ENCODE data around the gene GXYLT1. TPM values are rescaled to one million over a fixed set of nuclear protein-coding genes. Genes with fewer than 3 reads are reported as not detected.
"Not testable (repeated sequence)": the region's sequence is repeated elsewhere in the genome, so short reads cannot be mapped to it uniquely, and the experiment has no call there.

GXYLT1 gene
- total RNA-seq, 1 donor from 2014 or later: 19.5 TPM

DNA sequence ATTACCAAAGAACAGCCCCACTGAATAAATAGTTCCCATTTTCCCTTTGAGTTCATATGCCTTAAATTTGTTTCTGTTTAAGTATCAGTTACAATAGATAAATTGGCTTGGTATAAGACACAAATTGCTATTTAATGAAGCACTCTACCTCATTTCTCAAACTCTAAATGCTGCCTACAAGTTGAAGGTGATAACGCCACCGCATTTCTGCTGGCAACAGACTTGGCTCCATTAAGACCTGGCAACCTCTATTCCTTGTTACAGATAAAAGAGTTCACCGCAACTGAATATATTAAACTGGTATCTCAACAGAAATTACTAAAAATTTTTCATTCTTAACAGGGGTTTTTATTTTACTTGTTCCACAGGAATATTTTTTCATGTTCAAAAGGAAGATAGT is 35.6 kb downstream of the GXYLT1 start:
- intact Hi-C loops (cut with DNase I): no loop called here
- ATAC-seq: no peak

DNA sequence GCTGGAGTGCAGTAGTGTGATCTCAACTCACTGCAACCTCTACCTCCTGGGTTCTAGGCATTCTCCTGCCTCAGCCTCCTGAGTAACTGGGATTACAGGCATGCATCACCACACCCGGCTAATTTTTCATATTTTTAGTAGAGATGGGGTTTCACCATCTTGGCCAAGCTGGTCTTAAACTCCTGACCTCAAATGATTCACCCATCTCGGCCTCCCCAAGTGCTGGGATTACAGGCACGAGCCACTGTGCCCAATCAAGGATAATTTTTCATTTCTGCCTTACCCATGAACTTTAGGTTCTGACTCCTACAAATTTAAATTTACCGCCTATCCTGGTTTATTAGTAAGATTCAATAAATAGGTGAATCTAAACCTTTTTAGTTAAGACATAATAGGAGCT is 37.9 kb downstream of the GXYLT1 start:
- ATAC-seq; intact Hi-C loops (cut with DNase I); DNase-seq (ENCODE audit: low spot score): not testable (repeated sequence)

More for the DNA sequence above, 35.6 kb downstream of the GXYLT1 start:
- no peak for DNase-seq (ENCODE audit: low spot score)

DNA sequence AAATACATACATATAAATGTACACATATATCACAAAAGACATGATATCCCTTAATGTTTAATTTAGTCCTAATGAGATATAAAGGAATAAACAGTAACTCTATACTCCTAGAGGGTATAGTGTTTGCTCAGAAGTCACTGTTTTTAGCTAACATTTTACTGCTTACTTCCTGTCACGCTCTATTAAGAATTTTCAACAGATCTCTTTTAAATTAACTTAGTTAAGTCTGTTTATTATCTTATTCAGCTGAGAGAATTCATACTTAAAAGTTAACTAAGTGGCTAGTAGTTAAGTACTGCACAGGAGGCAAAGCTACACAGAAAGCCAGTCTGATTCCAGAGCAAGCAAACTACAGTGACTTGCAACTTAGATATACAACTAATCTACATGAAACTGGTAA is 39.9 kb downstream of the GXYLT1 start:
- ATAC-seq (no peak), DNase-seq (ENCODE audit: low spot score) (no peak)
- intact Hi-C loops (cut with DNase I): no loop called here

DNA sequence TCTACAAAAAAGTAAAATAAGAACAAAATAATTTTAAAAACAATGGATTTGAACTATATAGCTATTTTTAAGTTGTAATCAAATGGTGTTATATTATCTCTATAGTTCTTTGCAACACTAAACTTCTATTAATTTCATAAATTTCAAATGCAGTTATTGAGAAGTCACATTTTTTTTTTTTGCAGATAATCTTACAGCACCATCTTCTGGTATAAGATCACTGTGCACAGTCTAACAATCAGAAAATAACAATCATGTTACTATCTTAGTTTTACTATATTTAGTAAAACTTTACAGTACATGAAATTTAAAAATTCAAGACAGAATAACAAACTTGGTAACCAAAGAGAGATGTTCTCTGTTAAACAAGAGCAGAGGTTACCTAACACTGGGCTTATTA is 40.6 kb downstream of the GXYLT1 start:
- no peak for ATAC-seq
- DNase-seq (ENCODE audit: low spot score): no peak
- intact Hi-C loops (cut with DNase I): no loop called here

DNA sequence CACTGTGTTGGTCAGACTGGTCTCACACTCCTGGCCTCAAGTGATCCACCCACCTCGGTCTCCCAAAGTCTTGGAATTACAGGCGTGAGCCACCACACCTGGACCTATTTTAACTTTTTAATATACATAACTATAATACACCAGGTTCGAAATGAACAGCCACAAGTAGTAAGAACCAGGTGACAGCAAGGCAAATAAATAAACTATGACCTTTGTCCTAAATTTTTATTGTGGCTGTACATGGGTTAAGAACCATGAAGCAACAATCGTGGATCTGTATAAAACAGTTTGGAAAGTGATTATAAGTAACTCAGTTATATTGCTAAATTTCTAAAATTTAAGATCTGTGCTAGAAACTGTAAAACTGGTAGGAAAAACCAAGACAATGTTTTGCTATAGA is 41.5 kb downstream of the GXYLT1 start:
- no peak for DNase-seq (ENCODE audit: low spot score)
- intact Hi-C loops (cut with DNase I): no loop called here
- no peak for ATAC-seq

DNA sequence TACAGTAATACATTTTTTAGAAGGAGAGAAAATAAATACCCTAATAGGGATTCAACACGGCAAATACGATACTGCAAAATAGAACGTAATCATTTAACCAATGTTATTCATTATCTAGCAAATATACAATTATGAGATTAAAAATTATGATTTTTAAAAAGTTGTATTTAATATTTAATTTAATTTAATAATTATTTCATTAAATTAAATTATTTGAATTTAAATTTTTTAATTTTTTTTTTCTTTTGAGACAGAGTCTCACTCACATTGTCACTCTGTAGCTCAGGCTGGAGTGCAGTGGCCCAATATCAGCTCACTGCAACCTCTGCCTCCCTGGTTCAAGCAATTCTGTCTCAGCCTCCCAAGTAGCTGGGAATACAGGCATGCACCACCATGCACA is 42.0 kb downstream of the GXYLT1 start:
- ATAC-seq (no peak), DNase-seq (ENCODE audit: low spot score) (no peak)
- intact Hi-C loops (cut with DNase I): no loop called here

DNA sequence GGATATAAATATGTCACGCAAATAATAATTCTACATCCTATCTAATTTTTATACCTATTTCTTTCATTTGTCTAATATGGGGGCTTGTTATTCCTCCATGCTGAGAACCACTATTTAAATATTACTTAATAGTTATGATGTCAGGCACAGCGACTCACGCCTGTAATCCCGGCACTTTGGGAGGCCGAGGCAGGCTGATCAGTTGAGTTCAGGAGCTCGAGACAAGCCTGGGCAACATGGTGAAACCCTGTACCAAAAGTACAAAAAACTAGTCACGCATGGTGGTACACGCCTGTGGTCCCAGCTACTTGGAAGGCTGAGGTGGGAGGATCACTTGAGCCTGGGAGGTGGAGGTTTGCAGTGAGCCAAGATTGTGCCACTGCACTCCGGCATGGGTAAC is 45.2 kb downstream of the GXYLT1 start:
- no peak for ATAC-seq
- DNase-seq (ENCODE audit: low spot score): no peak
- intact Hi-C loops (cut with DNase I): no loop called here

DNA sequence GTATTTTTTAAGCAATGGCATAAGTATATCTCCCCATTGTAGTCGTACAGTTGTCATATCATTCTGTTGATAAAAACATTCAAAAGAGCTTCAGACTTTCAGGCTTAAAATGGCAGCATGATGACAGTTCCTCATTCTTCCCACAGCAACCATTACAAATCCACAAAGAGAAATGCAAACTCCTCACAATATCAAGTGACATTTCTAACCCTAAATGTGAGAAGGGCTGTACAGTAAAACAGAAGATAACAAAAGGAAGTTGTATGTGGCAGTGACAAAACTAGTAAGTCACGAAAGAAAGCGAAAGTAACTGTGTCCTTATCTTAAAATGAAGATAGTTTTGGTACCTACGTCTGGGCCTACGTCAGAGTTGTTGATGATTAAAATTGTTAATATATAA is 46.7 kb downstream of the GXYLT1 start:
- intact Hi-C loops (cut with DNase I): no loop called here
- ATAC-seq (peak; percentile 30), DNase-seq (ENCODE audit: low spot score) (no peak)

DNA sequence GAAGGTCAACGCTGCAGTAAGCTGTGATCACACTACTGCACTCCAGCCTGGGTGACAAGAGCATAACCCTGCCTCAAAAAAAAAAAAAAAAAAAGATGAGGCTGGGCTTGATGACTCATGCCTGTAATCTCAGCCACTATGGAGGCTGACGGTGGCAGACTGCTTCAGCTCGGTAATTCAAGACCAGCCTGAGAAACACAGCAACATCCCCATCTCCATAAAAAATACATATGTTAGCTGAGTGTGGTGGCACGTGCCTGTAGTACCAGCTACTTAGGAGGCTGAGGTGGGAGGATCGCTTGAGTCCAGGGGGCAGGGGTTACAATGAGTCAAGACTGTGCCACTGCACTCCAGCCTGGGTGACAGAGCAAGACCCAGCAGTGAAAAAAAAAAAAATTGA is 50.4 kb downstream of the GXYLT1 start:
- intact Hi-C loops (cut with DNase I): no loop called here
- no peak for DNase-seq (ENCODE audit: low spot score)
- ATAC-seq: no peak

DNA sequence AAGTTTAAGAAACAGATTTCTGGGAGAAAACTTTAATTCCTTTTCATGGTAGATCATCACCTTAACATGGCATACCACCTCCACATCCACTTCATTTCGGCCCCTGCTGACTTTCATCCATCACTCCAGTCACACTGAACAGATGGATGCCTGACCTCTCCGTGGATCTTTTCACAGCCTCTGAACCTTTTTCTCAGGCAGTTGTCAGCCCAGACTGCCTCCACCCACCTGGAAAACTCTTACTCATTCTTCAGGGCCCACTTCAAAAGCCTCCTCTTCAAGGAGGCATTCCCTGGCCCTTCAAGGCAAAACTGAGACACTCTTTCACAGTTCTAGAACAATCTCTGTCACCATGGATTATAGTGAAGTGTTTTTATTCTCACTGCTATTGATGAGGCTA is 52.9 kb downstream of the GXYLT1 start:
- DNase-seq (ENCODE audit: low spot score) (no peak), ATAC-seq (no peak)
- intact Hi-C loops (cut with DNase I): no loop called here

DNA sequence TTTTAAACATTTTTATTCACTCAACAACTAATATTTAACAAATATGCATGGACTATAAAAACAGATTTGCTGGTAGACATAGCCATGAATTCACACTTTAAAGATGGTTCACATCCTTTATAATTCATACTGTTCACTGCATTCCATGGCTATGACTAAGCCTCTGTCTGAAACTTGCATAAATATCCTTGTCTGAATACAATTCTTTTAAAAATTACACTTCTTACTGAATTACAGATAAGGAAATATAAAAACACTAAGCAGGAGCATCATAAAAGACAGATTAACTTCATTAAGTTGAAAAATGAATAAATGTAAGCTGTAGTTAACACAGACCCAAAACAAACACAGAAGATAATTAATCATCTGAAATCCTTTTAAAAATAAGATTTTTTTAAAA is 53.8 kb downstream of the GXYLT1 start:
- intact Hi-C loops (cut with DNase I): no loop called here
- DNase-seq (ENCODE audit: low spot score) (no peak), ATAC-seq (no peak)

DNA sequence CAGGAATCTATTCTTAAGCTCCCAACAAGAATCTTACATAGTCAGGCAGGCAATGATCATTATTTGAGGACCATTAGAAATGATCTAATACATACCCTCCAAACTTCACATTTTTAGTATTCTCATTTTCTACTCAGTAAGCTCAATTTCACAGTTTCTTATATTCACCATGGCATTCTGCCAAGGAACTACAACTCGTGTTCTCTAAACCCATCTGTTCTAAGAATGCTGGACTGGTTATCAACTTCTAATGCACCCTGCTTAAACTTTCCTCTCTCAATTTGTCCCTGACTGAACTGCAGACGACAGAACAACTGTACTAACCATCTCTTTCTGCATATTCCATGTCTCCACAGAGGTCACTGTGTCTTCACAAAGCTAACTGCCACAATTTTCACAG is 58.6 kb downstream of the GXYLT1 start:
- intact Hi-C loops (cut with DNase I): no loop called here
- ATAC-seq (no peak), DNase-seq (ENCODE audit: low spot score) (no peak)

DNA sequence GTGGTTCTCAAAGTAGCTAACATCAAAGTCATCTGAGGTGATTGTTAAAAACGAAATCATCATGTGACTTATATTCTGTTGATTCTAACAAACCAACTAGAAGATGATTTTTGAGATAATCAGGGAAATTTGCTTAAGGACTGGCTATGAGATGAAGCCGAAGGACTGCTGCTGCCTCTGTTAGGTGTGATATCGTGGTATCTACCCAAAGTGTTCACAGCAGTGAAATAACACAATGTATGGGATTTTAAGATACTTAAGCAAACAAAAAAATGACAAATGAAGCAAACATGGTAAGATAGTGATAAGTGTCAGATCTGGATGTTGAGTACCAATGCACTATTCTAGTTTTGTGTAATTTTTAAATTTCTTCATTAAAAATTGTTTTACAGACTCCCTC is 59.1 kb downstream of the GXYLT1 start:
- ATAC-seq (no peak), DNase-seq (ENCODE audit: low spot score) (no peak)
- intact Hi-C loops (cut with DNase I): no loop called here

DNA sequence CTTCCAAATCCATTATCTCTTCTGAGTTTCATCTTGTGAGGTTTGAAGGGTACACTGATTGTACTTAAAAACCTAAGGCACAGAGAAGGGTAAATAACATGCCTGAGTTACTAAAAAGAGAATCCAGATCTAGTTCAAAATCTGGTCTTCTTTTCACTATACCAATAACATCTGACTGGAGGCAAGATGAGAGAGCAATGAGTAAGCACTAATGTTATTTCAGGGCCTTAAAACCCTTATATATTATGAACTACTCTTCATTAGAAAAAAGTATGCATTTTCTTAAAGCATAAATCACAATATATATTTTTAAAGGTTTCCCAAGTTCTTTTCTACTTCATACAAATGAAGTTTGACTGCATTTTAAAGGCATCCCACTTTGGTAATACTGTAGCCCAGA is 60.2 kb downstream of the GXYLT1 start:
- DNase-seq (ENCODE audit: low spot score) (no peak), ATAC-seq (no peak)

DNA sequence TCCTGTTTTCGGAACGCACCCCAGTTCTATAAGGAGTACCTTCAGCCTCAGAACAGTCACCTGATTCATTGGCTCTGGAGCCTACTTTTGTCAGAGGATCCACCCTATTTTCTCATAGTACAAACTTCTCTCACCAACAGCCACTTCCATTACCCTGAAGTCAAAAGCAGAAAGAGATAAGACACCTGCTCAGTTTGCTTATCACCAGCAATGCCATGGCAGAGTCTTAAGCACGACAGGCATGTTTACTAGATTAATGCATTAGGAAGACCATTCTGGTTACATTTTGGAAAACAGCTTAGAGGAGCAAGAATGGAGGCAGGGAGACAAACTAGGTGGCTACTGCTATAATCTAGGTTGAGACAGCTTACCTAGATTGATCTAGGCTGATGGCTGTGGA is 67.7 kb downstream of the GXYLT1 start:
- intact Hi-C loops (cut with DNase I): no loop called here
- ATAC-seq: no peak
- no peak for DNase-seq (ENCODE audit: low spot score)

More for the DNA sequence above, 60.2 kb downstream of the GXYLT1 start:
- intact Hi-C loops (cut with DNase I): no loop called here

DNA sequence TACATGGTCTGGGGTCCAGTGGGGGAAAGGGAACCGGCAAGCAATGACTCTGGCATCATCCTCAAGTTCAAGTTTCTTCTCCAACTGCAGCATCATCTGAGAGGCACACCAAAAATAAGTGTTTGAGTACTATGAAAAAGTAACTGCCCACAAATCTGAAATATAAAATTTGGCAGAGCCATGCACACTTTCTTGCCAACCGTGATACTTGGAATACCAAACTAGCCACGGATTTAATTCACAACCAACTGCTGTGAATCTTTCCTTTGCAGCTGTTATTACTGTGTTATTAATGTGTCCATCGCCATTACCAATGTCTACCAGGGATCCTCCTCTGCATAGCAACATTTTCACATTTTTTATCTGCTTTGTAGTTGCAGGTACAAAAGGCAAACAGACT is 74.6 kb downstream of the GXYLT1 start:
- ATAC-seq (no peak), DNase-seq (ENCODE audit: low spot score) (no peak)
- intact Hi-C loops (cut with DNase I): no loop called here

DNA sequence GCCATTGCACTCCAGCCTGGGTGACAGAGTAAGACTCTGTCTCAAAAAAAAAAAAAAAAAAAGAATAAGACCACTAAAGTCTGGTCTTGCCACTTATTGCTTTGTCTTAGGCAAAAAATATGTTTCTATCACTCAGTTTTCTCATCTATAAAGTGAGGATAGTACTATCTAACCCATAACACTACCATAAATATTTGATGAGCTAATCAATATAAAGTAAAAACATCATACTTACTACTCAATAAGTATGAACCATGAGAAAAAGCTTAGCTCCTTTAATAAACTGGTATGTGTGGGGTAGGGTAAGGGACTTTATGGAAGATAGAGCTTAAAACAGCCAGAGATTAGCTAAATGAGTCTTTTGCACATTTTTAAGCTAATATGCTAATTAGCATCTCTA is 85.5 kb downstream of the GXYLT1 start:
- no peak for DNase-seq (ENCODE audit: low spot score)
- intact Hi-C loops (cut with DNase I): no loop called here
- no peak for ATAC-seq

DNA sequence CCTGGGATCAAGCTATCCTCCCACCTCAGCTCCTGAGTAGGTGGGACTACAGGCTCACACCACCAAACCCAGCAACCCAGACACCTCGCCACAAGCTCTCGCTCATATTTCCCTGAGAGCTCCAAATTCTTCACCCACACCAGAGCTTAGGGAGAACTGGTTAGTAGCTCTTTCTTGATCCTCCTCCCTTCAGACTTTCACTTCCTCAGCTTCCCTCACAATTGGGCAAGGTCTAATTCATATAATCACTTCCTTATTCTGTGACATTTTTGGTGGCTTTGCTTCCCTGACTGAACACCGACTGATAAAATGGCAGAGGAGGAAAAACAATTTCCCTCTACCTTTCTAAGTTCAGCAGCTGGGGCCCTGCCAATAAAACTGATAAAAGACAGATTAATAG is 88.5 kb downstream of the GXYLT1 start:
- ATAC-seq: peak; percentile 59
- intact Hi-C loops (cut with DNase I): no loop called here
- DNase-seq (ENCODE audit: low spot score): no peak

DNA sequence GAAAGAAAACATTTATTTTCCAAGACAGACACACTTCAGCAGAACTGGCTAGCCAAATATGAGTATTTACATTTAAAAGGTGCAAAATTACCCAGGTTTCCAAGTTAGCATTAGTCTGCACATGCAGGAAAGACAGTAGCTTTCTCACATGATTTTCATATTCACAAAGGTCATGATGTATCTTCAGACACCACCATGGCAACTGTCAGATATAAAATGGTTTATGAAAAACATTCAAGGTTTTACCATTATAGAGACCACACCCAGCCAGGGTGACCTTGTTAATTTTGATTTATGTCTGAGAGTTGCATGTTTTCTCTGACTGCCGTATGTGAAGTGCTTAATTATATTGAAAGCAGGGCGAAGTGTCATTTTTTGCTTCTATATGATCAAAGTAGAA is 91.2 kb downstream of the GXYLT1 start:
- intact Hi-C loops (cut with DNase I): no loop called here
- DNase-seq (ENCODE audit: low spot score) (no peak), ATAC-seq (no peak)

DNA sequence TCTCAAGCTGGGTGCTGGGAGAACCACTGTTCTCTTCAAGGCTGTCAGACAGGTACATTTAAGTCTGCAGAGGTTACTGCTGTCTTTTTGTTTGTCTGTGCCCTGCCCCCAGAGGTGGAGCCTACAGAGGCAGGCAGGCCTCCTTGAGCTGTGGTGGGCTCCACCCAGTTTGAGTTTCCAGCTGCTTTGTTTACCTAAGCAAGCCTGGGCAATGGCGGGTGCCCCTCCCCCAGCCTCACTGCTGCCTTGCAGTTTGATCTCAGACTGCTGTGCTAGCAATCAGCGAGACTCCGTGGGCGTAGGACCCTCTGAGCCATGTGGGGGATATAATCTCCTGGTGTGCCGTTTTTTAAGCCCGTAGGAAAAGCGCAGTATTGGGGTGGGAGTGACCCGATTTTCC is 95.7 kb downstream of the GXYLT1 start:
- ATAC-seq; DNase-seq (ENCODE audit: low spot score); intact Hi-C loops (cut with DNase I): not testable (repeated sequence)

DNA sequence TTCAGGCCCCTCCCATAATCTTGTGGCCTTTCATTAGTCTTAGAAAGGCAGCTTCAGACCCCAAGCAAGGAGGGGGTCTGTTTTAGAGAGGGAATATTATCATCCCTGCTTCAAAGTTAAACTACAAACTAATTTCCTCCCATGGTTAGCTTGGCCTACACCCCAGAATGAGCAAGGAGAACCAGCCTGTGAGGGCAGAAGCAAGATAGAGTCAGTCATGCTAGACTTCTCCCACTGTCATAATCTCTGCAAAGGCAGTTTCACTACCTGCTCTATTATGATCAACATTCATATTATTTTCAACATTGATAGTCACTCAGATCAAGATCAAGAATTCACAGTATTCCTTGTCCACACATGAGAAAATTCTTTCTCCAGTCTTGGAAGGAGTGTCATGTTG is 105.1 kb downstream of the GXYLT1 start:
- intact Hi-C loops (cut with DNase I): no loop called here

DNA sequence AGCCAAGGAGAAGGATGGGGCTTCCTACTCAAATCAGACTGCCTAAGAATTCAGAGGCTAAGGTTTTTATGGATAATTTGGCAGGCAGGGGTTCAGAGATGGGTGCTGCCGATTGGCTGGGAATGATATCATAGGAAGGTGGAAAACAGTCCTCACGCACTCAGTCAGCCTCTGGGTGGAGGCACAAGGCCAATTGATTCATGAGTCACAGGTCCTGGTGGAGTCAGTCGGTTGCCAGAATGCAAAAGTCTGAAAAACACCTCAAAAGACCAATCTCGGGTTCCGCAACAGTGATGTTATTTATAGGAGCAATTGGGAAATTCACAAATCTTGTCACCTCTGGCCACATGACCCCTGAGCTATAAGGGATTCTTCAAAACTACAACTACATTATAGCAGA is 105.5 kb downstream of the GXYLT1 start:
- intact Hi-C loops (cut with DNase I): no loop called here
- DNase-seq (ENCODE audit: low spot score) (no peak), ATAC-seq (no peak)

More for the DNA sequence above, 105.1 kb downstream of the GXYLT1 start:
- ATAC-seq (no peak), DNase-seq (ENCODE audit: low spot score) (no peak)

All from sciatic nerve (tissue), 2 donors.